Activated CD4-positive, alpha-beta T cell treated with anti-CD3 and anti-CD28 coated beads for 36 hours (primary cell): ENCODE measurements around the gene EZH1. TPM values are rescaled to one million over a fixed set of nuclear protein-coding genes. Genes with fewer than 3 reads are reported as not detected.

Experiments
- ATAC-seq: fragments of 200-7000 bp; cut with Tn5 transposase; one replicate; pipeline ENCODE4 v1.10.0; 2021; ENCODE audit warnings: mild to moderate bottlenecking, moderate library complexity
- CTCF ChIA-PET: fragments of 350-600 bp; sonication (Branson Sonifier 250); formaldehyde crosslinking; loops from one replicate; lab custom pipeline; 2021; ENCODE audit warnings: antibody characterized with exemption; lab: Charles Lee
- POLR2A ChIA-PET: fragments of 350-600 bp; sonication (Branson Sonifier 250); formaldehyde crosslinking; loops from one replicate; lab custom pipeline; 2021; ENCODE audit warnings: antibody characterized with exemption, inconsistent platforms; lab: Charles Lee
- DNase-seq: peaks from one replicate; pipeline ENCODE4 v3.0.0-alpha.2; 2020
- H3K27ac Mint-ChIP-seq: one replicate; pipeline ENCODE4 v1.8.0; 2021; ENCODE audit warnings: mixed read lengths
- H3K27me3 Mint-ChIP-seq: one replicate; pipeline ENCODE4 v1.8.0; 2021; ENCODE audit warnings: mixed read lengths
- H3K36me3 Mint-ChIP-seq: one replicate; pipeline ENCODE4 v1.8.0; 2021; ENCODE audit warnings: low read depth, mixed read lengths
- H3K4me1 Mint-ChIP-seq: one replicate; pipeline ENCODE4 v1.8.0; 2021; ENCODE audit warnings: mixed read lengths
- H3K4me3 Mint-ChIP-seq: one replicate; pipeline ENCODE4 v1.8.0; 2021; ENCODE audit warnings: mild to moderate bottlenecking, moderate library complexity, mixed read lengths
- H3K9me3 Mint-ChIP-seq: one replicate; pipeline ENCODE4 v1.8.0; 2021; ENCODE audit warnings: low read depth, mixed read lengths
- intact Hi-C, 2 experiments: fragments of 100-400 bp; cut with DNase I in 1 of 2; cut with micrococcal nuclease in 1 of 2; formaldehyde crosslinking; loops; one replicate each; pipeline versions ENCODE4 v1.14.2 to v1.15.1; 2022 to 2024; cut with DNase I, micrococcal nuclease
- total RNA-seq, 2 experiments: library from RNA; stranded (reverse); gene quantifications; one replicate each; pipeline ENCODE4 v1.2.3, GENCODE V29; 2021

The EZH1 gene
- total RNA-seq, result 10 to 100 TPM; 28.6 to 29.5 TPM

DNA sequence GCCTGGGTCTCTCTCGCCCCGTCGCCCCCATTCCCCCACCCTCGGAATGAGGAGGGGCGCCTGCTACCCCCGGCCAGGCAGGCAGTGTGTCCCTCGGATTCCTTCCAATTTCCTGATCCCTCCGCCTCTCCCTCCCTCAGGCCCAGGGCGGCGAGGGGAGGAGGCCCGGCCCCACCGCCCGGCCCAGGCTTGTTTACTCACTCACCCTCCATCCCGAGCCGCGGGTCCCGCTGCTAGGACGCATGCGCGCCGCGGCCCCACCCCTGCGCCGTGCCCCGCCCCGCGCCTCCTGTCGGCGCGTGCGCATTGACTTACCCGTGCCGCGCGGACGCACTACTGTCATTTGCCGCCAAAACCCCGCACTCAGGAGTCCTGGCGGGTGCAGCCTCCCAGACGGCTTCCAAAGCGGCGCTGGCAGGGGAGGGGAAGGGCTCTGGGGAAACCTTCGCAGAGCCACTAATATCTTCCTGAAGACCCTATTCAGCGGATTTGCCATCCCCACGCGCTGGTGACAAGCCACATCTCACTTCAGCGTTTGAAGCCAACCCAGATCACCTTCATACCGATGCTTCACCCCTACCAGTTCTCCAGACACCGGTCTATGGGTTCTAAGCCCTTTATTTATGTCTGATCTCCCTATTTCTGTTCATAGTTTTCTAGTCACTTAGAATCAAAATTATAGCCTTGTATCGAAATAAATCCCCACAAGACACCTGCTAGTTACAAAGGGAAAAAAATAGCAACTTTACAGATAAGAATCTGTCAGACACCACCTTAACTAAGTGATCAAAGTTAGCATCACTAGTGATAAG lies at the start of gene EZH1:
Gene EZH1 (minus strand): TSS at position 235 of the 812 bp plus-strand sequence. CDS start 16,099 bp downstream, outside the sequence.
- ATAC-seq (peak; percentile 91), DNase-seq (peak; percentile 96)
- intact Hi-C loops, result loop anchor here (1.0 to 5.0 kb wide), 16 partner anchors 18 to 572 kb away; partner anchors contain the start of genes CNTD1 (in 2 of the 2), COA3 (in 2 of the 2), RETREG3 (in 2 of the 2) and TUBG1 (in 2 of the 2)
- peaks cover 2% of the 10 kb centered on the region for H3K36me3 Mint-ChIP-seq
- peaks cover 7% of the 10 kb centered on the region for H3K27me3 Mint-ChIP-seq
- H3K4me1 Mint-ChIP-seq, result peaks cover 19% of the 10 kb centered on the region
- H3K4me3 Mint-ChIP-seq, result peak within 1 kb of the TSS; percentile 89
- ChIA-PET POLR2A (no interaction called here), CTCF (no interaction called here)
- peak within 1 kb of the TSS; percentile 98 for H3K27ac Mint-ChIP-seq
- peaks cover 2% of the 10 kb centered on the region for H3K9me3 Mint-ChIP-seq

DNA sequence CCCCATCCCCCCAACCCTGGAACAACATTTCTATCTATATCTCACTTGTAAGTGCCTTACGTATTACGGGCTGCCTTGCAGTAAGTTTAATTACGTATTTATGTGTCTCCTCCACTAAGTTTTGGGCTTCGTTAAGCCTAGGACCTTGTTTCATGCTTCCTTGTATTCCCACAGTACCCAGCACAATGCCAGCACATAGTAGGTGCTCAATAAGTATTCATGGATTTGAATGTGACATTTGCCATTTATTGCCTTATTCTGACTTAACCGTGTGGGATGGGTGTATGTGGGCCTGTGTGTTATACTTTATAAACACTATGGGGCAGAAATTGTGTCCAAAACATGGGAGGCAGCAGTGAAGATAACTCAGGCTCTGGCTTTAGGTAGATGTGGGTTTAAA lies 47.7 kb upstream of the EZH1 start:
- intact Hi-C loops, result no loop called here
- no peak for DNase-seq
- CTCF ChIA-PET, result no interaction called here

DNA sequence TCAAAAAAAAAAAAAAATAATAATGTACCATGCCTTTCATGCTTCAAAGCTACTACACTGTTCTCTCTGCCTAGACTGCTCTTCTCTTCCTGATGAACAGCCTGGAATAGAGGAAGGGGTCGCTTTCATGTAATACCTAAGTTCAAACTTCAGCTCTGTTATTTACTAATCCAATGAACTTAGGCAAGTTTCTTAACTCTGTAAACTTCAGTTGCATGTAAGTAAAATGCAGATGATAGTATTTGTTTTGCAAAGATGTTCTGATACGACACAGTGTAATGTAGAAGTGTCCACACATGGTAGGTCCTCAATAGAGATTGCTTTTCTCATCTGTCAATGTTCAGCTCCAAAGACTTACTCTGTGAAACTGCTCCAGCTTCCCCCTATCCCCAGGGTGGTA lies 47.1 kb upstream of the EZH1 start:
- Mint-ChIP-seq H3K27ac (no peak overlapping the region), H3K9me3 (no peaks in the 10 kb centered on the region), H3K4me1 (peaks cover 2% of the 10 kb centered on the region), H3K4me3 (no peak overlapping the region), H3K36me3 (peaks cover 7% of the 10 kb centered on the region), H3K27me3 (peaks cover 9% of the 10 kb centered on the region)
- intact Hi-C loops, result no loop called here
- ATAC-seq (no peak), DNase-seq (no peak)
- POLR2A ChIA-PET, result no interaction called here
- CTCF ChIA-PET, result no interaction called here

More for the DNA sequence above, 47.7 kb upstream of the EZH1 start:
- peaks cover 7% of the 10 kb centered on the region for H3K4me1 Mint-ChIP-seq
- POLR2A ChIA-PET, result no interaction called here
- H3K27me3 Mint-ChIP-seq, result peaks cover 6% of the 10 kb centered on the region
- no peak overlapping the region for H3K4me3 Mint-ChIP-seq
- no peak overlapping the region for H3K27ac Mint-ChIP-seq
- H3K36me3 Mint-ChIP-seq, result peaks cover 7% of the 10 kb centered on the region
- no peak for ATAC-seq
- H3K9me3 Mint-ChIP-seq, result no peaks in the 10 kb centered on the region

DNA sequence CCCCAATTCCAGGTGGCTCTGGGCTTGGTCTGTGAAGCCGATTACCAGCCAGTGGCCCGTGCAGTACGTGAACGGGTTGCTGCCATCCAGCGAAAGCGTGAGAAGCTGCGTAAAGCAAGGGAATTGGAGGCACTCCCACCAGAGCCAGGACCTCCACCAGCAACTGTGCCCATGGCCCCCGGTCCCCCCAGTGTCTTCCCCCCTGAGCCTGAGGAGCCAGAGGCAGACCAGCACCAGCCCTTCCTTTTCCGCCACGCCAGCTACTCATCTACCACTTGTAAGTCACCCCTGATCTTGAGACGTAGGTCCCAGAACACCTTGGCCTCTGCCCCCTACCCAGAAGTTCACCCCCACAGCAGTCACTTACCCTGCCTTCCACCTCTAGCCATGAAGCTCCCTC lies 42.4 kb upstream of the EZH1 start:
- H3K36me3 Mint-ChIP-seq, result no peaks in the 10 kb centered on the region
- DNase-seq (no peak), ATAC-seq (no peak)
- H3K27me3 Mint-ChIP-seq, result peaks cover 46% of the 10 kb centered on the region
- peaks cover 19% of the 10 kb centered on the region for H3K4me1 Mint-ChIP-seq
- ChIA-PET POLR2A (interaction anchor here (0.6 kb wide), 1 partner anchor 12 kb away, joined by 3 read pairs; no protein-coding TSS in a partner anchor), CTCF (interaction anchor here (0.8 to 1.7 kb wide), 2 partner anchors 11 to 107 kb away, joined by 3 to 4 read pairs; partner anchors contain the start of genes CNTD1 and COA3)
- H3K4me3 Mint-ChIP-seq, result no peak overlapping the region
- no peaks in the 10 kb centered on the region for H3K9me3 Mint-ChIP-seq
- intact Hi-C loops, result no loop called here
- no peak overlapping the region for H3K27ac Mint-ChIP-seq

DNA sequence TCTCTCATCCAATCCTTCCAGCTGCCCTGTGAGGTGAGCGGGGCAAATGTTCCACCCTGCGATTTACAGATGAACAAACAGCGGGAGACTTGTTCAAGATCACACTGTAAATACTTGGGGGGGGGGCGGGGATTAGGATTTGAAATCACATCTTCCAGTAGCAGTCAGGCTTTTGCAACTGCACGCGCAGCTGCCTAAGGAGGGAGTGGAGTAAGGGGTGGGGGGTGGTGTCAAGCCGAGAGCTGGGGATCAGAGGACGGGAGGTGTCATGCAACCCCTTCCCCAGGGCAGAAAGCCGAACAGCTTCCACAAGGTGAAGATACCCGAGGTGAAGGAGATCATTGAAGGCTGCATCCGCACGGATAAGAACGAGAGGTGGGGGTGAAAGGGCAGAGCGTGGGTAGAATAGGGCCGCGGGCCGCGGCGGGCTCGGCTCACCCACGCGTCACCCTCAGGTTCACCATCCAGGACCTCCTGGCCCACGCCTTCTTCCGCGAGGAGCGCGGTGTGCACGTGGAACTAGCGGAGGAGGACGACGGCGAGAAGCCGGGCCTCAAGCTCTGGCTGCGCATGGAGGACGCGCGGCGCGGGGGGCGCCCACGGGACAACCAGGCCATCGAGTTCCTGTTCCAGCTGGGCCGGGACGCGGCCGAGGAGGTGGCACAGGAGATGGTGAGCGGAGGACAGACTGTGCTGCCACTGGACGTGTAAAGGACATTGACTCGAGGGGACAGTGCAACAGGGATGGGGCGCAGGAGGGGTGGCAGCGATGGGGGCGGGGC lies 40.2 kb upstream of the EZH1 start:
- ATAC-seq, result no peak
- no peak overlapping the region for H3K27ac Mint-ChIP-seq
- CTCF ChIA-PET, result interaction anchor here (1.7 kb wide), 1 partner anchor 13 kb away, joined by 4 read pairs; the partner anchor contains the start of genes CNTD1 and COA3
- no peaks in the 10 kb centered on the region for H3K36me3 Mint-ChIP-seq
- no peak overlapping the region for H3K4me3 Mint-ChIP-seq
- H3K4me1 Mint-ChIP-seq, result peaks cover 19% of the 10 kb centered on the region
- POLR2A ChIA-PET, result no interaction called here
- peak; percentile 34 for DNase-seq
- intact Hi-C loops, result no loop called here
- H3K27me3 Mint-ChIP-seq, result peaks cover 54% of the 10 kb centered on the region
- H3K9me3 Mint-ChIP-seq, result no peaks in the 10 kb centered on the region

DNA sequence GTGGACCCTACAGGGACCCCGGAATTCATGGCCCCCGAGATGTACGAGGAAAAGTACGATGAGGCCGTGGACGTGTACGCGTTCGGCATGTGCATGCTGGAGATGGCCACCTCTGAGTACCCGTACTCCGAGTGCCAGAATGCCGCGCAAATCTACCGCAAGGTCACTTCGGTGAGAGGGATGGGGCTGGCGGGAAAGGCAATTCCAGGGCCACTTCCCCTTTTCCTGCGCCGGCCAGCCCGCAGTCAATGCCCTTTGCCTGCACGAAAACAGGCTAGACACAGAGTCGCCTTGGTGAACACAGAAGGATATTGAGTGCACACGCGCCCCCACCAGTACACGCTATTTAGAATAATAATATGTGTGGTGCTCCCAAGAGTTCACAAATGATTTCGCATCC lies 39.6 kb upstream of the EZH1 start:
- ChIA-PET CTCF (no interaction called here), POLR2A (no interaction called here)
- ATAC-seq (no peak), DNase-seq (no peak)
- peaks cover 5% of the 10 kb centered on the region for H3K36me3 Mint-ChIP-seq
- no peak overlapping the region for H3K4me3 Mint-ChIP-seq
- intact Hi-C loops, result no loop called here
- H3K27ac Mint-ChIP-seq, result no peak overlapping the region
- H3K27me3 Mint-ChIP-seq, result peaks cover 54% of the 10 kb centered on the region
- H3K4me1 Mint-ChIP-seq, result peaks cover 22% of the 10 kb centered on the region
- no peaks in the 10 kb centered on the region for H3K9me3 Mint-ChIP-seq

DNA sequence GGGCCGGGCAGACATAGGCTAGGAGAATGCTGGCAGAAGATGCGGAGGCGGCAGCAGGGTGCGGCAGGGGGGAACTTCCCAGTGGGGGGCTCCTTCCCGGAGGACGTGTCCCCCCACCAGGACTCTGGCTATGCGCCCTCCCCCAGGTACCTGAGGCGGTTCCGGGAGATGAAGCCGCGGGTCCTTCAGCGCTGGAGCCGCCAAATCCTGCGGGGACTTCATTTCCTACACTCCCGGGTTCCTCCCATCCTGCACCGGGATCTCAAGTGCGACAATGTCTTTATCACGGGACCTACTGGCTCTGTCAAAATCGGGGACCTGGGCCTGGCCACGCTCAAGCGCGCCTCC lies 38.9 kb upstream of the EZH1 start:
- H3K27ac Mint-ChIP-seq, result no peak overlapping the region
- H3K36me3 Mint-ChIP-seq, result peaks cover 10% of the 10 kb centered on the region
- peaks cover 51% of the 10 kb centered on the region for H3K27me3 Mint-ChIP-seq
- DNase-seq (no peak), ATAC-seq (no peak)
- intact Hi-C loops, result no loop called here
- H3K4me1 Mint-ChIP-seq, result peaks cover 22% of the 10 kb centered on the region
- no peaks in the 10 kb centered on the region for H3K9me3 Mint-ChIP-seq
- POLR2A ChIA-PET, result no interaction called here
- no peak overlapping the region for H3K4me3 Mint-ChIP-seq
- CTCF ChIA-PET, result interaction anchor here (0.8 kb wide), 1 partner anchor 415 kb away, joined by 4 read pairs; no protein-coding TSS in a partner anchor

DNA sequence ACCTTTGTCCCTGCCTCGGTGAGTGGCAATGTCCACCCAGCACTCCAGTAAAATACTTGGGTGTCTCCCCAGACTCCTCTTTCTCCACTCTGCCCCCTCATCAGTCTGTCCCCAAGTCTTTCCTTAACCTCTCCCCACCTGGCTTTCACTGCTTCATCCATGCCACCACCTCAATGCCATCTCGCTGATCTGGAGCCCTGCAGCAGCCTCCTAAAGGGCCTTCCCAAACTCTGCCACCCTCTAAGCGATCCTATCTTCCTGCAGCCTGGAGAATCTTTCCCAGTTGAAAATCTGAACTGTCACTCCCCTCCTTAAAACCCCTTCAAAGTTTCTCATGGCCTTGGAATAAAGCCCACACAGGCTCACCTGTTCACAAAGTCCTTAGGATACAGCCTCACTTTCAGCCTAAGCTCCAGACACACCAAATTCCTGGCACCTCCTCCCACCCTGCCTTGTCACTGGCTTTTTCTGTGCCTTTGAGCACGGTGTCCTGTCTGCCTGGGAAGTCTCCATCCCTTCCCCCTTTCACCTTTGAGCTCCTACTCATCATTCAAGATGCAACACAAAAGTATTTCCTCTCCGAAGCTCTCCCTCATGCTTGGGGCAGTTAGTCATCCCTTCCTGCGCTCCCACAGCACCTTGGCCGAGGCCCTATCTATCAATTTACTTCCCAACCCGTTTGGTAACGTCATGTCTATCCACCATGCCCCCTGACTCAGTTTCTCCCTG lies 38.4 kb upstream of the EZH1 start:
- Mint-ChIP-seq H3K4me3 (no peak overlapping the region), H3K9me3 (no peaks in the 10 kb centered on the region), H3K36me3 (peaks cover 10% of the 10 kb centered on the region), H3K4me1 (peaks cover 22% of the 10 kb centered on the region), H3K27me3 (peaks cover 51% of the 10 kb centered on the region), H3K27ac (no peak overlapping the region)
- ChIA-PET CTCF (interaction anchor here (0.7 to 0.8 kb wide), 2 partner anchors 329 to 416 kb away, joined by 3 to 4 read pairs; no protein-coding TSS in a partner anchor), POLR2A (no interaction called here)
- ATAC-seq (no peak), DNase-seq (no peak)
- intact Hi-C loops, result no loop called here

DNA sequence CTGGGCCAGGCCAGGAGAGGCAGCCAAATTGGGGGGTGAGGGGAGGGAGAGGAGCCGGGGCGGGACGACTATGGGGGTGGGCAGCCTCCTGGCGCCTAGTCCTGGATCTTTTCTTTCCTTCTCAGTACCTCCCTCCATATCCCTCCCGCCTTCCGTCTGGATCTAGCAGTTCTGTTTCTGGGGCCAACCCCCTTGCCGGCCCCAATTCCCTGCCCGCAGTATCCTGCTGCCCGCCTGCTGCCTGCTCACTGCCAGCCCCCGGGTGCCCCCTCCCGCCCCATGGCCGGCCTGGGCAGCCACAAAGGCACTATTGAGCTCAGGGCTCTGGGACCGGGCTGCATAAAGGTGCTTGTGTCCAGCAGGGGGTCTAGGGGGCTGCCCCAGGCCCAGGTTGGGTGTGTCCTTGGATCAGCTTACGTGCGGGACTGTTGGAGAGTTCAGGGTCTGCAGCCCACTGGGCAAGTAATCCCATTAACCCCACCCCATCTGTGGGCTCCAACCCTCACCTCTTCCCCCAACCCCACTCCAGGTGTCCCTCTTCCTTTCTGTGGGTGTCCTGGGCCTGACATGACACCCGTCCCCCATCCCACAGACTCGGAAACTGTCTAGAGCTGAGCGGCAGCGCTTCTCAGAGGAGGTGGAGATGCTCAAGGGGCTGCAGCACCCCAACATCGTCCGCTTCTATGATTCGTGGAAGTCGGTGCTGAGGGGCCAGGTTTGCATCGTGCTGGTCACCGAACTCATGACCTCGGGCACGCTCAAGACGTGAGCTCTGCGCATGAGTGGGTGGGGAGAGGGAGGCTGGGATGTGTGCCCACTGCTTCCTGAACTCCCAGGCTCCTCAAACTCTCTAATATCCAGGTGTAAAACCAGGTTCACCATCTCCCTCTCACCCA lies 37.6 kb upstream of the EZH1 start:
- no peaks in the 10 kb centered on the region for H3K9me3 Mint-ChIP-seq
- CTCF ChIA-PET, result interaction anchor here (0.7 kb wide), 1 partner anchor 330 kb away, joined by 3 read pairs; no protein-coding TSS in a partner anchor
- no peak for ATAC-seq

DNA sequence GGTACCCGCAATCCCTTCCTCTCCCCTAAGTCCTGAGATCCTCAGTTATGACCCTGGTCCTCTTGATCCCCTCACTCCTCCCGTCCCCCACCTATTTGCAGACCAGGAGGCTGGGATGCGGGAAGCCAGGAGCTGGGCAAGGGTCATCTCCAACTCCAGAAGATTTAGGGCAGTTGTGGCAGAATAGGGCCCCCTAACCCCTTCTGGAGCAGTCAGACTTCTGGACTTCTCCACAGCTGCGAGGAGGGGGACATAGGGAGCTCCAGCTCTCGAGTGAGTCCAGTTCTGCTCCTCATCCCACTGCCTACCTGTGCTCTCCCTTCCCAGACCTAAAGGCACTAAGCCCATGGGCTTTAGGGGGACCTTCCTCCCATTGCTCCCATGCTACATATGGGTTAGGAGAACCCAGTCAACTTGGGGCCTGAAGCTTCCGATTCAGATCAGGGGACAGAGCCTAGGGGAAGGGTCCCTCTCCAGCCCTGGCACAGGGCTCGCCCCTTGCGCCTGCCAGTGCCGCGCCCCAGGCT lies 36.9 kb upstream of the EZH1 start:
- Mint-ChIP-seq H3K9me3 (no peaks in the 10 kb centered on the region), H3K27me3 (peaks cover 42% of the 10 kb centered on the region), H3K4me3 (no peak overlapping the region), H3K36me3 (peaks cover 18% of the 10 kb centered on the region), H3K4me1 (peaks cover 22% of the 10 kb centered on the region), H3K27ac (no peak overlapping the region)
- intact Hi-C loops, result no loop called here
- no peak for DNase-seq
- no peak for ATAC-seq
- CTCF ChIA-PET, result no interaction called here
- POLR2A ChIA-PET, result interaction anchor here (1.0 kb wide), 1 partner anchor 8 kb away, joined by 3 read pairs; the partner anchor contains the start of gene VPS25

More for the DNA sequence above, 37.6 kb upstream of the EZH1 start:
- peaks cover 15% of the 10 kb centered on the region for H3K36me3 Mint-ChIP-seq
- POLR2A ChIA-PET, result interaction anchor here (1.0 kb wide), 1 partner anchor 9 kb away, joined by 3 read pairs; the partner anchor contains the start of gene VPS25
- intact Hi-C loops, result no loop called here
- peaks cover 22% of the 10 kb centered on the region for H3K4me1 Mint-ChIP-seq
- DNase-seq, result no peak
- peaks cover 48% of the 10 kb centered on the region for H3K27me3 Mint-ChIP-seq
- H3K27ac Mint-ChIP-seq, result no peak overlapping the region
- no peak overlapping the region for H3K4me3 Mint-ChIP-seq
